ENCODE results near the gene NDNF. TPM values are rescaled to one million over a fixed set of nuclear protein-coding genes. Genes with fewer than 3 reads are reported as not detected.

Gene NDNF
- total RNA-seq, 1 experiment from 2014 or later: 2.4 TPM

- no peak for TF ChIP-seq NR2C2 (CRISPR knock-in tag; IDR thresholded peaks at IDR 0.05)
Observed at GRCh38 chr4:120994521-120994920, 77.8 kb downstream of the NDNF start (continued).

DNA sequence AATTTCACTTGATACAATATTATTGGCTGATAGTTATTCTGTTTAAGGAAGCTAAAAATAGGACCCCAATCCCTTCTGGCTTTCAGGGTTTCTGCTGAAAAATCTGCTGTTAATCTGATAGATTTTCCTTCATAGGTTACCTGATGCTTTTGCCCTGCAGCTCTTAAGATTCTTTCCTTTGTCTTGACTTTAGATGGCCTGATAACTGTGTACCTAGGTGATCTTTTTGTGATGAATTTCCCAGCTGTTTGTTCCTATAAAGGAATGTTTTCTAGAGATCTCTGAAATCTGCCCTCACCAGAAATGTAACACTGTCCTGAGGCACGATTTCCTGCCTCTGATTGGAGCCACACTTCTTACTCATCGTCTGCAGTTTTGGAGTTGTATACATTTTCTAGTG, 80.5 kb downstream of the NDNF start:
- Mint-ChIP-seq H3K9me3 (peaks cover 10% of the 10 kb centered on the region), H3K4me1 (peaks cover 11% of the 10 kb centered on the region), H3K27me3 (ENCODE audit: low read depth) (no peaks in the 10 kb centered on the region; the same call in 1 of the 2 replicates), H3K27ac (no peak overlapping the region), H3K36me3 (peaks cover 2% of the 10 kb centered on the region; the same call in 1 of the 2 replicates), H3K4me3 (no peak overlapping the region)
- TF ChIP-seq CDX4 (CRISPR knock-in tag; IDR thresholded peaks at IDR 0.05; ENCODE audit: borderline replicate concordance) (no peak), ZNF317 (CRISPR knock-in tag; IDR thresholded peaks at IDR 0.05; ENCODE audit: borderline replicate concordance, low read depth) (peak; percentile 62; the same call in 1 of the 2 replicates), E2F5 (CRISPR knock-in tag; IDR thresholded peaks at IDR 0.05) (no peak), OVOL2 (CRISPR knock-in tag; IDR thresholded peaks at IDR 0.05; ENCODE audit: borderline replicate concordance) (no peak)
- ChIA-PET CTCF (no interaction called here), POLR2A (no interaction called here)
- no peak for DNase-seq (ENCODE audit: low spot score)
- no peak for ATAC-seq

GRCh38 chr4:120990246-120990645, 82.1 kb downstream of the NDNF start:
- H3K27ac Mint-ChIP-seq: no peak overlapping the region
- POLR2A ChIA-PET: interaction anchor here (0.7 kb wide), 1 partner anchor 67 kb away, joined by 3 read pairs; no protein-coding TSS in a partner anchor
- H3K4me1 Mint-ChIP-seq: peaks cover 11% of the 10 kb centered on the region
- DNase-seq (ENCODE audit: low spot score) (no peak), ATAC-seq (no peak)
- peaks cover 2% of the 10 kb centered on the region; the same call in 1 of the 2 replicates for H3K36me3 Mint-ChIP-seq
- H3K4me3 Mint-ChIP-seq: no peak overlapping the region
- no peaks in the 10 kb centered on the region; the same call in 1 of the 2 replicates for H3K27me3 Mint-ChIP-seq (ENCODE audit: low read depth)
- CTCF ChIA-PET: interaction anchor here (1.4 kb wide), 1 partner anchor 13 kb away, joined by 8 read pairs; no protein-coding TSS in a partner anchor
- H3K9me3 Mint-ChIP-seq: peaks cover 4% of the 10 kb centered on the region
- TF ChIP-seq OVOL2 (CRISPR knock-in tag; IDR thresholded peaks at IDR 0.05; ENCODE audit: borderline replicate concordance): no peak
- TF ChIP-seq CBFB (CRISPR knock-in tag; IDR thresholded peaks at IDR 0.05; ENCODE audit: low read depth): no peak

Other genes with a start within 250 kb of the NDNF start
- 31.3 to 47.0 TPM (median 32.5 TPM) in 3 replicates for gene PRDM5, start 149.8 kb downstream of the NDNF start, total RNA-seq (2021)
- gene TNIP3, start 91.8 kb upstream of the NDNF start, total RNA-seq (2021): not detected in 3 replicates

Data from WTC11 (cell line).